GM23248 (cell line): ENCODE results near the gene IQCM.

ENCODE experiments used
- EZH2 ChIP-seq: fragments of 200-600 bp; sonication (generic); IDR thresholded peaks from 2 replicates; pipeline ENCODE4 v1.6.1; 2018; ENCODE audit warnings: antibody characterized with exemption, mild to moderate bottlenecking; ENCODE audit not compliant: insufficient read depth, poor library complexity, severe bottlenecking
- EZH2phosphoT487 ChIP-seq: fragments of 200-600 bp; sonication (generic); IDR thresholded peaks from 2 replicates; pipeline ENCODE4 v1.6.1; 2018; ENCODE audit warnings: antibody characterized with exemption, moderate library complexity, mild to moderate bottlenecking, low read depth; ENCODE audit not compliant: insufficient read depth

GRCh38 chr4:149676076-149676475 is 139.6 kb downstream of the IQCM start:
- no peak for TF ChIP-seq EZH2
- TF ChIP-seq EZH2phosphoT487, result no peak
